B cell (primary cell): ENCODE results near the gene ATP6V0A1.

ENCODE experiments used
- CTCF ChIP-seq: fragments of 200-600 bp; IDR thresholded peaks from one replicate; pipeline ENCODE4 v1.8.0; 2022; ENCODE audit warnings: antibody characterized with exemption, mild to moderate bottlenecking
- EZH2 ChIP-seq: IDR thresholded peaks from 2 replicates; pipeline ENCODE4 v1.6.1; 2012; ENCODE audit warnings: borderline replicate concordance, low read depth, mild to moderate bottlenecking, moderate library complexity, low read length; ENCODE audit not compliant: insufficient read depth, poor library complexity, severe bottlenecking

DNA sequence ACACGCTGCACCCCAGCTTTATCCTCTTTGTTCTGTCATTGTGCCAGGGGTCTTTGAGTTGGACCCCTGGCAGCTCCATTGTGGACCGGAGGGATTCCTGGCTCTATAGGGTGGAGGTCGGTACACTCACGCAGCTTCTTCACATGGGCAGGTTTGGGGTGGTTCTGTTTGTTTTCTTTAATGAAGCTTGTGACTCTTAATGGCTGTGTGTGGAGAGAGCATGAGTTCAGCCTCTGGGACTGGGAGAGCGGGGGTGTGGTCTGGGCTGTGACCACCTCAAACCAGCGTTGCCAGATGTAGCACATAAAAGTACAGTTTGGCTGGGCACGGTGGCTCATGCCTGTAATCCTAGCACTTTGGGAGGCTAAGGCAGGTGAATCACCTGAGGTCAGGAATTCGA lies 56.2 kb downstream of the ATP6V0A1 start:
- TF ChIP-seq CTCF: no peak
- TF ChIP-seq EZH2: no peak
